ENCODE data around the gene PRDX6. TPM values are rescaled to one million over a fixed set of nuclear protein-coding genes. Genes with fewer than 3 reads are reported as not detected.
"Not testable (repeated sequence)": the region's sequence is repeated elsewhere in the genome, so short reads cannot be mapped to it uniquely, and the experiment has no call there.

PRDX6 gene
- total RNA-seq, 1 donor from 2014 or later, result 201 TPM

DNA sequence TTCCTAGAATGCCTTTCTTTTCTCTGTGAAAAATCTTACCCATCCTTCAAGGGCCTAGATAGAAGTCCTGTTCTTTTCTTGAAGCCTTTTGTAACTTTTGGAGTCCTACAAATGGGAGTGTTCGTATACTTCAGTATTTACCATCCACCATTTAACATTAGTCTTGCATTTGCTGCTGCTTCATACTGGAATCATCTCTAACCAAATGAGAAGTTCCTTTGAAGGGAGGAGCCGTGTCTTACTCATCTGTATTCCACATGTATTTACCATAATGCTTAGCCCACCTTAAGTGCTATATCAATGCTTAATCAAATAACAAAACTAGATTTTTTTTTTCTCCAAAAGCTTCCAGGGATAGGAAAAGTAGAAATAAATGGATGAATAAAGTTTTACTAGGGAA is 7.1 kb downstream of the PRDX6 start:
- H3K4me1 ChIP-seq, result peaks cover 16% of the 10 kb centered on the region
- H3K9me3 ChIP-seq, result no peaks in the 10 kb centered on the region
- no peak overlapping the region for H3K4me3 ChIP-seq
- intact Hi-C loops (cut with DNase I), result no loop called here
- peaks cover 95% of the 10 kb centered on the region for H3K36me3 ChIP-seq
- no peak for DNase-seq
- no peak for ATAC-seq
- no peak overlapping the region for H3K27ac ChIP-seq
- no peaks in the 10 kb centered on the region for H3K27me3 ChIP-seq
- no peak for TF ChIP-seq CTCF (IDR thresholded peaks at IDR 0.05)

- Histone ChIP-seq H3K27ac (no peak overlapping the region), H3K4me1 (peaks cover 8% of the 10 kb centered on the region), H3K9me3 (no peaks in the 10 kb centered on the region), H3K36me3 (peaks cover 95% of the 10 kb centered on the region), H3K27me3 (no peaks in the 10 kb centered on the region), H3K4me3 (no peak overlapping the region)
- DNase-seq, result no peak
- intact Hi-C loops (cut with DNase I), result no loop called here
- no peak for ATAC-seq
- TF ChIP-seq CTCF (IDR thresholded peaks at IDR 0.05), result no peak
Observed at GRCh38 chr1:173485401-173485800, 8.3 kb downstream of the PRDX6 start.

DNA sequence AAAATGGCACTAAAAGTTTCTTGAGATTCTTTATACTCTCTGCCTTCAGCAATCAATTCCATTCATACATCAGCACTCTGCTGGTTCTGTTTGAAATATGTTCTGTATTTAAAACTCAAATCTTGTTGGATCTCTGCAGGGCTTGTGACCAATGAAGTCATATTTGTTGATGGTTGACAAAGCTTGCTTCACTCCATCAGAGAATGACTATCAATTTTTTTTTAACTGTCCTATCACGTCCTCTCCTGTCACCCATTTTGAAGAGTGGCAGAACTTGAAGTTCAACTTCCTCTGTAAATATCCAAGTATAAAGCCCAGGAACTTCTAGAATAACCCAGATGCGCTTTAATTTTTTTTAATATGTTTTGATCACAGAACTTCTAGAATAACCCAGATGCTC is 10.9 kb downstream of the PRDX6 start:
- no peaks in the 10 kb centered on the region for H3K27me3 ChIP-seq
- H3K4me3 ChIP-seq, result no peak overlapping the region
- H3K9me3 ChIP-seq, result no peaks in the 10 kb centered on the region
- no peaks in the 10 kb centered on the region for H3K4me1 ChIP-seq
- no peak for DNase-seq
- intact Hi-C loops (cut with DNase I), result no loop called here
- no peak for ATAC-seq
- no peak for TF ChIP-seq CTCF (IDR thresholded peaks at IDR 0.05)
- H3K27ac ChIP-seq, result no peak overlapping the region
- peaks cover 69% of the 10 kb centered on the region for H3K36me3 ChIP-seq

DNA sequence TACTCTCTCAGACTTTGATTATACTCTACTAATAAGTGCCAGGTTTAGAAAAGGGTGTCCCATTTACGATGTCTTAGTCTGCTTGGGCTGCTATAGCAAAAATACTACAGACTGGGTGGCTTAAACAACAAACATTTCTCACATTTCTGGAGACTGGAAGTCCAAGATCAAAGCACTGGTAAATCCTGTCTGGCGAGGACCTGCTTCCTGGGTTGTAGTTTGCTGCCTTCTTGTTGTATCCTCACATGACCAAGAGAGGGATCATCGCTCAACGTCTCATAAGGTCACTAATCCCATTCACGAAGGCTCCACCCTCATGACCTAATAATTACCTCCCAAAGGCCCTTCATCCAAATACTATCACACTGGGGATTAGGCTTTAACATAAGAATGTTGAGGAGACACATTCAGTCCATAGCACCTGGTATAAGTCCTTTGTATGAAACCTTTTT is 12.0 kb downstream of the PRDX6 start:
- Histone ChIP-seq H3K27me3 (no peaks in the 10 kb centered on the region), H3K4me3 (no peak overlapping the region), H3K36me3 (peaks cover 57% of the 10 kb centered on the region), H3K4me1 (no peaks in the 10 kb centered on the region), H3K9me3 (no peaks in the 10 kb centered on the region), H3K27ac (no peak overlapping the region)
- ATAC-seq (peak; percentile 36), DNase-seq (no peak)
- TF ChIP-seq CTCF (IDR thresholded peaks at IDR 0.05), result no peak
- intact Hi-C loops (cut with DNase I), result no loop called here

- no peak for DNase-seq
- no peak for ATAC-seq
- H3K4me3 ChIP-seq, result no peak overlapping the region
- H3K4me1 ChIP-seq, result no peaks in the 10 kb centered on the region
- H3K9me3 ChIP-seq, result no peaks in the 10 kb centered on the region
- peaks cover 50% of the 10 kb centered on the region for H3K36me3 ChIP-seq
- intact Hi-C loops (cut with DNase I), result no loop called here
- no peaks in the 10 kb centered on the region for H3K27me3 ChIP-seq
- no peak for TF ChIP-seq CTCF (IDR thresholded peaks at IDR 0.05)
- H3K27ac ChIP-seq, result no peak overlapping the region
Observed at GRCh38 chr1:173489929-173490328, 12.8 kb downstream of the PRDX6 start.

GRCh38 chr1:173491508-173491907 is 14.4 kb downstream of the PRDX6 start:
- DNase-seq, result no peak
- ATAC-seq, result no peak
- no peaks in the 10 kb centered on the region for H3K4me1 ChIP-seq
- no peaks in the 10 kb centered on the region for H3K27me3 ChIP-seq
- no peak overlapping the region for H3K27ac ChIP-seq
- peaks cover 34% of the 10 kb centered on the region for H3K36me3 ChIP-seq
- no peak overlapping the region for H3K4me3 ChIP-seq
- intact Hi-C loops (cut with DNase I), result no loop called here
- no peak for TF ChIP-seq CTCF (IDR thresholded peaks at IDR 0.05)
- no peaks in the 10 kb centered on the region for H3K9me3 ChIP-seq

DNA sequence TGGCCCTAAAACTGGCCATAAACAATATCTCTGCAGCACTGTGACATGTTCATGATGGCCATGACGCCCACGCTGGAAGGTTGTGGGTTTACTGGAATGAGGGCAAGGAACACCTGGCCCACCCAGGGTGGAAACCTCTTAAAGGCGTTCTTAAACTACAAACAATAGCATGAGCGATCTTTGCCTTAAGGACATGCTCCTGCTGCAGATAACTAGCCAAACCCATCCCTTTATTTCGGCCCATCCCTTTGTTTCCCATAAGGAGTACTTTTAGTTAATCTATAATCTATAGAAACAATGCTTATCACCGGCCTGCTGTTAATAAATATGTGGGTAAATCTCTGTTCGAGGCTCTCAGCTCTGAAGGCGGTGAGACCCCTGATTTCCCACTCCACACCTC is 16.0 kb downstream of the PRDX6 start:
- H3K9me3 ChIP-seq; intact Hi-C loops (cut with DNase I); ATAC-seq: not testable (repeated sequence)

More for the DNA sequence above, 16.0 kb downstream of the PRDX6 start:
- not testable (repeated sequence) for H3K27ac ChIP-seq, H3K27me3 ChIP-seq, DNase-seq, H3K4me3 ChIP-seq, H3K4me1 ChIP-seq
- H3K36me3 ChIP-seq, result peaks cover 18% of the 10 kb centered on the region
